K562 (cell line): ENCODE results near the gene NT5DC4.

Experiments used
- ATF6 ChIP-seq: sonication (generic); formaldehyde crosslinking; IDR thresholded peaks from 2 replicates; pipeline ENCODE4 v1.4.0; 2020; ENCODE audit warnings: mild to moderate bottlenecking, missing genetic modification reagents
- CEBPB ChIP-seq: fragments of 450-650 bp; IDR thresholded peaks from 2 replicates; pipeline ENCODE4 v1.6.1; 2016; ENCODE audit warnings: missing genetic modification characterization, missing compliant biosample characterization
- CTCF ChIP-seq, 3 experiments: IDR thresholded peaks in 2 of 3; conservative IDR thresholded peaks in 1 of 3; 2 replicates each; pipeline ENCODE4 v1.5.1; 2011 to 2012; ENCODE audit warnings: low read length in 3 of 3, mild to moderate bottlenecking in 3 of 3, control low read depth in 2 of 3, improper control_type of control experiment in 1 of 3, inconsistent platforms in 1 of 3, low read depth in 1 of 3, mixed read lengths in 1 of 3, moderate library complexity in 1 of 3; ENCODE audit not compliant: insufficient read depth in 2 of 3
- ELK1 ChIP-seq: sonication (generic); formaldehyde crosslinking; IDR thresholded peaks from 2 replicates; pipeline ENCODE4 v1.8.1; 2022; ENCODE audit warnings: missing genetic modification reagents
- ESRRA ChIP-seq: fragments of 450-650 bp; IDR thresholded peaks from 2 replicates; pipeline ENCODE4 v1.6.1; 2014; ENCODE audit warnings: low read depth, mild to moderate bottlenecking, moderate library complexity, borderline replicate concordance
- GABPB2 ChIP-seq: fragments of 250-450 bp; sonication (Bioruptor Pico); conservative IDR thresholded peaks from 2 replicates; pipeline ENCODE4 v1.5.1; 2021; ENCODE audit warnings: mild to moderate bottlenecking
- SRF ChIP-seq, 2 experiments: fragments of 250-450, 450-650 bp in 1 of 2; sonication (Bioruptor Pico) in 1 of 2; sonication (generic) in 1 of 2; formaldehyde crosslinking; IDR thresholded peaks; 2 replicates each; pipeline versions ENCODE4 v1.5.0 to v1.5.1; 2020 to 2022; ENCODE audit warnings: mild to moderate bottlenecking in 1 of 2, missing genetic modification reagents in 1 of 2
- TAF1 ChIP-seq: IDR thresholded peaks from 2 replicates; pipeline ENCODE4 v1.6.1; 2011; ENCODE audit warnings: mild to moderate bottlenecking, low read length, moderate library complexity; ENCODE audit not compliant: insufficient read depth, control insufficient read depth, severe bottlenecking; ENCODE audit errors: extremely low read depth
- TCF7L2 ChIP-seq: fragments of 150-350 bp; IDR thresholded peaks from 2 replicates; pipeline ENCODE4 v1.6.1; 2016; ENCODE audit warnings: low read depth, mild to moderate bottlenecking, low read length, moderate library complexity

- TF ChIP-seq ELK1 (no peak), ESRRA (no peak), TAF1 (no peak), CEBPB (tag) (no peak), TCF7L2 (no peak), CTCF (IDR thresholded peaks at IDR 0.05 in 2 of 3, conservative IDR thresholded peaks at IDR 0.05 in 1 of 3; ENCODE audit: insufficient read depth in 2 of 3, low read depth in 1 of 3, low read length in 3 of 3) (no peak), GABPB2 (CRISPR knock-in tag) (no peak), ATF6 (no peak), SRF (CRISPR knock-in tag; IDR thresholded peaks at IDR 0.05) (no peak)
These were observed 49.0 kb upstream of the NT5DC4 start for GRCh38 chr2:112671801-112672200.
